Lung (tissue), 12 donors: Measurements from ENCODE around the gene GPN1. TPM values are rescaled to one million over a fixed set of nuclear protein-coding genes. Genes with fewer than 3 reads are reported as not detected.

Experiments
- ATAC-seq: fragments of 200-7000 bp; cut with Tn5 transposase; one replicate; pipeline ENCODE4 v1.9.1; 2020; ENCODE audit warnings: moderate number of reproducible peaks; ENCODE audit not compliant: insufficient read depth, low FRiP score
- DNase-seq, 3 donors: peaks; one replicate each; pipeline ENCODE4 v3.0.0-alpha.2; 2013 to 2017
- H3K27ac ChIP-seq, 2 donors: one replicate each; pipeline ENCODE4 v1.5.1; 2013; ENCODE audit warnings: mild to moderate bottlenecking in 2 of 2, moderate library complexity in 2 of 2, control low read depth in 1 of 2, inconsistent platforms in 1 of 2, low read depth in 1 of 2, low read length in 1 of 2
- H3K27me3 ChIP-seq, 3 donors: one replicate each; pipeline ENCODE4 v1.5.1; 2013; ENCODE audit warnings: low read length in 2 of 3; ENCODE audit not compliant: control insufficient read depth in 3 of 3, insufficient read depth in 3 of 3
- H3K36me3 ChIP-seq, 4 donors: one replicate each; pipeline ENCODE4 v1.5.1; 2013; ENCODE audit warnings: low read length in 4 of 4, mild to moderate bottlenecking in 1 of 4, moderate library complexity in 1 of 4; ENCODE audit not compliant: control insufficient read depth in 4 of 4, insufficient read depth in 4 of 4
- H3K4me1 ChIP-seq, 5 donors: one replicate each; pipeline ENCODE4 v1.5.1; 2013; ENCODE audit warnings: low read length in 5 of 5, mild to moderate bottlenecking in 2 of 5, moderate library complexity in 1 of 5; ENCODE audit not compliant: control insufficient read depth in 5 of 5, insufficient read depth in 5 of 5
- H3K4me3 ChIP-seq: one replicate; pipeline ENCODE4 v1.5.1; 2013; ENCODE audit warnings: mild to moderate bottlenecking, control low read depth, moderate library complexity
- H3K9ac ChIP-seq, 2 donors: one replicate each; pipeline ENCODE4 v1.5.1; 2013; ENCODE audit warnings: low read length in 2 of 2, control low read depth in 1 of 2; ENCODE audit not compliant: insufficient read depth in 1 of 2
- H3K9me3 ChIP-seq, 4 donors: one replicate each; pipeline ENCODE4 v1.5.1; 2013; ENCODE audit warnings: low read length in 3 of 4, mild to moderate bottlenecking in 1 of 4, moderate library complexity in 1 of 4; ENCODE audit not compliant: control insufficient read depth in 4 of 4, insufficient read depth in 3 of 4
- CTCF ChIP-seq: IDR thresholded peaks from 2 replicates; pipeline ENCODE4 v1.5.1; 2012; ENCODE audit warnings: mild to moderate bottlenecking; ENCODE audit errors: control extremely low read depth, extremely low read depth
- whole genome bisulfite sequencing, 2 donors: extraction: QIAGEN DNeasy Blood & Tissue Kit; methylation state at CpG; one replicate each; pipeline ENCODE4 v1.1.7; 2013; 5-methylcytosine and 5-hydroxymethylcytosine counted together
- polyA plus RNA-seq, 2 donors: library from polyadenylated mRNA; stranded (reverse); fragments of 200-250 nt; gene quantifications; one replicate each; pipeline ENCODE4 v1.2.1, GENCODE V29; 2013
- total RNA-seq, 2 donors: library from RNA; depleted of rRNA in 1 of 2; stranded (reverse); fragments of >200 nt in 1 of 2; gene quantifications; one replicate each; pipeline ENCODE4 v1.2.1, GENCODE V29; 2014 to 2021
- donor health status: control.
- donor health status: control.
- donor health status: Bipolar disorder and iron deficiency.
- donor health status: healthy.
- donor health status: DM: yes; HTN: yes; CAD: no.

The GPN1 gene
- total and polyA plus RNA-seq, 4 donors, result 16.4 to 30.7 (median 27.3) TPM

GRCh38 chr2:27664154-27664574 is 35.3 kb downstream of the GPN1 start:
- H3K27me3 ChIP-seq, result no peaks in the 10 kb centered on the region
- 3% methylated on average over 28 of the region's 28 CpGs for WGBS, 2 donors
- peak overlapping the region; percentile 90 for H3K4me3 ChIP-seq
- peak overlapping the region; percentile 65 to 76 for H3K9ac ChIP-seq
- H3K4me1 ChIP-seq, result peaks cover 4 to 22% (median 9%) of the 10 kb centered on the region in 5 donors
- H3K9me3 ChIP-seq, result no peaks in the 10 kb centered on the region
- H3K36me3 ChIP-seq, result peaks cover 13 to 24% (median 19%) of the 10 kb centered on the region in 4 donors
- ATAC-seq, result no peak
- TF ChIP-seq CTCF, result no peak
- DNase-seq, result no peak
- peak overlapping the region; percentile 90 to 96 for H3K27ac ChIP-seq

GRCh38 chr2:27664622-27665363 is 35.9 kb downstream of the GPN1 start:
- H3K4me3 ChIP-seq, result peak overlapping the region; percentile 90
- H3K4me1 ChIP-seq, result peaks cover 4 to 22% (median 9%) of the 10 kb centered on the region in 5 donors
- 77 to 79% methylated on average over 16 of the region's 16 CpGs for WGBS, 2 donors
- peak overlapping the region in 1 of 2 donors; percentile 96 for H3K27ac ChIP-seq
- ATAC-seq (no peak), DNase-seq (no peak)
- no peak for TF ChIP-seq CTCF
- H3K9ac ChIP-seq, result peak overlapping the region; percentile 65 to 76
- no peaks in the 10 kb centered on the region for H3K27me3 ChIP-seq
- H3K9me3 ChIP-seq, result no peaks in the 10 kb centered on the region
- H3K36me3 ChIP-seq, result peaks cover 14 to 25% (median 18%) of the 10 kb centered on the region in 4 donors

- Histone ChIP-seq H3K27ac (no peak overlapping the region), H3K36me3 (peaks cover 4 to 11% (median 9%) of the 10 kb centered on the region in 4 donors), H3K27me3 (no peaks in the 10 kb centered on the region), H3K9me3 (no peaks in the 10 kb centered on the region), H3K9ac (no peak overlapping the region), H3K4me3 (no peak overlapping the region), H3K4me1 (peaks cover 4 to 18% (median 7%) of the 10 kb centered on the region in 5 donors)
- no peak for TF ChIP-seq CTCF
- 30 to 63% methylated on average over 1 of the region's 1 CpG for WGBS, 2 donors
- no peak for ATAC-seq
- no peak for DNase-seq
These were observed 38.6 kb downstream of the GPN1 start for GRCh38 chr2:27667446-27667845.
